ENCODE data around the gene CEP104. TPM values are rescaled to one million over a fixed set of nuclear protein-coding genes. Genes with fewer than 3 reads are reported as not detected.

Gene CEP104
- total RNA-seq, 1 donor from 2014 or later, result 40.3 TPM

DNA sequence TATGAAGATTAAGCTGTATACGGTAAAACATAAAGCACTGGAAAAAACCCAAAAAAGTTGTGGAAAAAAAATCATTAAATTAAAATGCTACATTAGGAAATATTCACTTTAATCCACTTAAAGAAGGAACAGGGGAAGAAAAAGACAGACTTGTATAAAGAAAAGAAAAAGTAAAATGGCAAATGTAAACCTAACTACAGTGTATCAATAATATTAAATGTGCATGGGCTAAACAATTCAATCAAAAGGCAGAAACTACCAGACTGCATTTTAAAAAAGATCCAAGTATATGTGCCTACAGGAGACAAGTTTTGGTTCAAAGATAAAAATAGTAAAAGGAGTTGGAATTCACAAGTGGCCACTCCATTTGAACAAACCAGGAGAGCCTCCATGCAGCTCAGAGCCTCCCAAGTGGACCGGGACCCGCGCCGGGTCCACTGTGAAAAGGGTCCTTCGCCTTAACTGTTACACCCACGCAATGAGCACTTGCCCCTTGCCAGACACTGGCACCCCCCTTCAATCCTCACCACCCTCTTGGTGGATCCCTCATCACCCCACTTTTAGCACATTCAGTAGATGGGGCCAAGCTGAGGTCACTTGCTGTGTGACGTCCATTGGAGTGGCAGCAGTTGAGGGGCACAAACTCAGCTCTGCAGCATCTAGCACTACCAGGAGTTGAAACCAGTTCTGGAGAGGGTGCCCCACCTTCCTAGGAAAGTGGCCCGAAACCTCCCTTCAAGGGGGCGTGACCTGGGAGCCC lies 42.2 kb upstream of the CEP104 start:
- H3K4me1 Mint-ChIP-seq (ENCODE audit: unreplicated experiment), result peaks cover 15% of the 10 kb centered on the region
- DNase-seq (ENCODE audit: low spot score), result no peak
- peak overlapping the region; percentile 83 for H3K27ac Mint-ChIP-seq (ENCODE audit: unreplicated experiment)
- H3K9me3 Mint-ChIP-seq (ENCODE audit: unreplicated experiment), result no peaks in the 10 kb centered on the region
- peak overlapping the region; percentile 95 for H3K4me3 Mint-ChIP-seq (ENCODE audit: unreplicated experiment)
- TF ChIP-seq, protein P1, sequence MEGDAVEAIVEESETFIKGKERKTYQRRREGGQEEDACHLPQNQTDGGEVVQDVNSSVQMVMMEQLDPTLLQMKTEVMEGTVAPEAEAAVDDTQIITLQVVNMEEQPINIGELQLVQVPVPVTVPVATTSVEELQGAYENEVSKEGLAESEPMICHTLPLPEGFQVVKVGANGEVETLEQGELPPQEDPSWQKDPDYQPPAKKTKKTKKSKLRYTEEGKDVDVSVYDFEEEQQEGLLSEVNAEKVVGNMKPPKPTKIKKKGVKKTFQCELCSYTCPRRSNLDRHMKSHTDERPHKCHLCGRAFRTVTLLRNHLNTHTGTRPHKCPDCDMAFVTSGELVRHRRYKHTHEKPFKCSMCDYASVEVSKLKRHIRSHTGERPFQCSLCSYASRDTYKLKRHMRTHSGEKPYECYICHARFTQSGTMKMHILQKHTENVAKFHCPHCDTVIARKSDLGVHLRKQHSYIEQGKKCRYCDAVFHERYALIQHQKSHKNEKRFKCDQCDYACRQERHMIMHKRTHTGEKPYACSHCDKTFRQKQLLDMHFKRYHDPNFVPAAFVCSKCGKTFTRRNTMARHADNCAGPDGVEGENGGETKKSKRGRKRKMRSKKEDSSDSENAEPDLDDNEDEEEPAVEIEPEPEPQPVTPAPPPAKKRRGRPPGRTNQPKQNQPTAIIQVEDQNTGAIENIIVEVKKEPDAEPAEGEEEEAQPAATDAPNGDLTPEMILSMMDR (IDR thresholded peaks at IDR 0.05; ENCODE audit: unreplicated experiment), result no peak
- H3K27me3 Mint-ChIP-seq (ENCODE audit: unreplicated experiment), result peaks cover 8% of the 10 kb centered on the region
- no peaks in the 10 kb centered on the region for H3K36me3 Mint-ChIP-seq (ENCODE audit: low read depth, unreplicated experiment)

- H3K27me3 Mint-ChIP-seq (ENCODE audit: unreplicated experiment), result peaks cover 7% of the 10 kb centered on the region
- no peaks in the 10 kb centered on the region for H3K36me3 Mint-ChIP-seq (ENCODE audit: low read depth, unreplicated experiment)
- no peak overlapping the region for H3K27ac Mint-ChIP-seq (ENCODE audit: unreplicated experiment)
- H3K4me3 Mint-ChIP-seq (ENCODE audit: unreplicated experiment), result peak overlapping the region; percentile 42
- H3K9me3 Mint-ChIP-seq (ENCODE audit: unreplicated experiment), result no peaks in the 10 kb centered on the region
- no peak for DNase-seq (ENCODE audit: low spot score)
- TF ChIP-seq, protein P1 (IDR thresholded peaks at IDR 0.05; ENCODE audit: unreplicated experiment), result no peak
- peaks cover 10% of the 10 kb centered on the region for H3K4me1 Mint-ChIP-seq (ENCODE audit: unreplicated experiment)
These were observed 41.4 kb upstream of the CEP104 start for GRCh38 chr1:3898475-3898735.

DNA sequence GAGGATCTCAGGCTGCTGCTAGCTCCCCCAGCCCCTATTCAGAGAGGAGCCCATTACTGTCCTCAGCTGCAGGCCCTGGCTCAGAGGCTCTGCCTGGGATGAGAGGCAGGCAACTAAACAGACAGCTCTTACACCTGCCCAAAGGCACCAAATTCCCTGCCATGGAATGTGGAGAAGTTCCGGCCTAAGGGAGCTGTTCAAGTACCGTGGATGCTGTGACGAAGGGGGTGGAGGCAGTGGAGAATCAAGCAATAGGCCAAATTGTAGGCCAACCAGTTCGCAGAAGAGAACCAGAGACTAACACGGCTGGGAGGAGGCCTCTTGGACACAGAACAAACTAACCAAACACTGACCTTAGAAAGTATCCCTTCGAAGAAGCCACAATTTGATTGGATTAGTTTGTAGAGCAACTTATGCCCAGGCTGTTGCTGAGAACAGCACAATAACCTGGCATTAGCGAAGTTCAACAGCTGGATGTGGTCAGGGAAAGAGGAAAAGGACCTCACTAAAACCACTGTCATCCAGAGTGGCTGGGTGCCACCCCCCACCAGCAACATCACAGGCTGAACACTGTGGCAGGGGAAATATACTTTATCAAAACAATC lies 39.5 kb upstream of the CEP104 start:
- Mint-ChIP-seq H3K4me3 (ENCODE audit: unreplicated experiment) (peak overlapping the region; percentile 42), H3K36me3 (ENCODE audit: low read depth, unreplicated experiment) (no peaks in the 10 kb centered on the region), H3K27me3 (ENCODE audit: unreplicated experiment) (peaks cover 5% of the 10 kb centered on the region), H3K27ac (ENCODE audit: unreplicated experiment) (no peak overlapping the region), H3K4me1 (ENCODE audit: unreplicated experiment) (peaks cover 9% of the 10 kb centered on the region), H3K9me3 (ENCODE audit: unreplicated experiment) (no peaks in the 10 kb centered on the region)
- no peak for DNase-seq (ENCODE audit: low spot score)
- TF ChIP-seq, protein P1 (IDR thresholded peaks at IDR 0.05; ENCODE audit: unreplicated experiment), result no peak

GRCh38 chr1:3895951-3896325 lies 38.9 kb upstream of the CEP104 start:
- H3K4me3 Mint-ChIP-seq (ENCODE audit: unreplicated experiment), result no peak overlapping the region
- no peaks in the 10 kb centered on the region for H3K36me3 Mint-ChIP-seq (ENCODE audit: low read depth, unreplicated experiment)
- TF ChIP-seq, protein P1 (IDR thresholded peaks at IDR 0.05; ENCODE audit: unreplicated experiment), result no peak
- no peaks in the 10 kb centered on the region for H3K9me3 Mint-ChIP-seq (ENCODE audit: unreplicated experiment)
- peaks cover 9% of the 10 kb centered on the region for H3K4me1 Mint-ChIP-seq (ENCODE audit: unreplicated experiment)
- no peak overlapping the region for H3K27ac Mint-ChIP-seq (ENCODE audit: unreplicated experiment)
- H3K27me3 Mint-ChIP-seq (ENCODE audit: unreplicated experiment), result peaks cover 5% of the 10 kb centered on the region
- no peak for DNase-seq (ENCODE audit: low spot score)

DNA sequence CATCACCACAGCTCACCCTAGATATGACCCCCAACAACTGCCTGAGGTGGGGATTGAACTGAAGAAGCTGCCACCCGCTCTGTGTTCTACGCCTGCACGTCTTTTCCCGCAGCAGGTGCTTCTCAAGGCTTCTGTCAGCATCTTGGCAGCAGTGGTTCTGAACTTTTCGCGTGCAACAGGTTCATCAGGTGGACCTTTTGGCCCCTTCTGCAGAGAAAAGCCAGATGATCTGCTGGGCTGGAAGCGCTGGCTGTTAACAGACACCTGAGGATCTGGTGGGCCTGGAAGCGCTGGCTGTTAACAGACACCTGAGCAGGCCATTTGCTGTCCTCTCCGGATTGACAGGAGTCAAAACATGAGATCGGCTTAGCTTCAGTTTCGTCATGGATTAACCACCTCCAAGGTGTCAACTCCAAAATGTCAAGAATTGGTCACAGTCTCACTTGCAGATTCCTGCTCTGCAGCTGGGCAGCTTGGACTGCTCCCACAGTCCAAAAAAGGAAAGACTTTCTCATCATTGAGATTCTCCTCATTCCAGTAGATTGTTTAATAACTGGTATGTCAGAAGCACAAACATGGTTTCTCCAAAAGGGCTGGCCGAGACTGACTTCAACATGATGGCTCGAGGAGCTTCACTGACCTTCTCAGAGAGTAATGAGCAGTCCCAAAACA lies 38.4 kb upstream of the CEP104 start:
- peaks cover 7% of the 10 kb centered on the region for H3K4me1 Mint-ChIP-seq (ENCODE audit: unreplicated experiment)
- DNase-seq (ENCODE audit: low spot score), result no peak
- no peaks in the 10 kb centered on the region for H3K36me3 Mint-ChIP-seq (ENCODE audit: low read depth, unreplicated experiment)
- TF ChIP-seq, protein P1 (IDR thresholded peaks at IDR 0.05; ENCODE audit: unreplicated experiment), result no peak
- no peak overlapping the region for H3K27ac Mint-ChIP-seq (ENCODE audit: unreplicated experiment)
- no peaks in the 10 kb centered on the region for H3K9me3 Mint-ChIP-seq (ENCODE audit: unreplicated experiment)
- no peak overlapping the region for H3K4me3 Mint-ChIP-seq (ENCODE audit: unreplicated experiment)
- peaks cover 5% of the 10 kb centered on the region for H3K27me3 Mint-ChIP-seq (ENCODE audit: unreplicated experiment)

Data from endothelial cell (in vitro differentiated cells).